Stimulated activated CD8-positive, alpha-beta memory T cell treated with anti-CD3 and anti-CD28 coated beads, Interleukin-7, amount 100 ng/mL, for 1 hour (primary cell): ENCODE results near the gene TSC22D3.
"Not testable (repeated sequence)": the region's sequence is repeated elsewhere in the genome, so short reads cannot be mapped to it uniquely, and the experiment has no call there.

Experiments
- DNase-seq, 2 donors: peaks; one replicate each; pipeline ENCODE4 v3.0.0-alpha.2; 2020; ENCODE audit warnings: low read depth in 2 of 2

TSC22D3 gene

GRCh38 chrX:107775734-107776511, at the start of gene TSC22D3:
Gene TSC22D3, minus strand, starts transcription at chrX:107775787. Its CDS starts 368 bp downstream, at chrX:107775419.
- DNase-seq, result peak in 1 of 2 donors; percentile 11

GRCh38 chrX:107823456-107823855, 47.9 kb upstream of the TSC22D3 start:
- no peak for DNase-seq

GRCh38 chrX:107823042-107823441, 47.5 kb upstream of the TSC22D3 start:
- no peak for DNase-seq

- DNase-seq, result no peak
Observed at GRCh38 chrX:107818900-107819521, 43.4 kb upstream of the TSC22D3 start.

- DNase-seq, result not testable (repeated sequence)
Observed at GRCh38 chrX:107810053-107810452, 34.5 kb upstream of the TSC22D3 start.

- no peak for DNase-seq
Observed at GRCh38 chrX:107805179-107805578, 29.6 kb upstream of the TSC22D3 start.

GRCh38 chrX:107804427-107804826, 28.8 kb upstream of the TSC22D3 start:
- no peak for DNase-seq

GRCh38 chrX:107787827-107788226, 12.2 kb upstream of the TSC22D3 start:
- DNase-seq, result no peak

- no peak for DNase-seq
Observed at GRCh38 chrX:107780525-107780924, 4.9 kb upstream of the TSC22D3 start.

GRCh38 chrX:107777536-107777832, 1.9 kb upstream of the TSC22D3 start, which contains the start of gene NCBP2L:
Gene NCBP2L, plus strand, starts transcription at chrX:107777733. Its CDS starts 16,488 bp downstream, at chrX:107794221.
- no peak for DNase-seq

GRCh38 chrX:107776649-107777535, 1.3 kb upstream of the TSC22D3 start:
- peak; percentile 29 to 41 for DNase-seq

- no peak for DNase-seq
Observed at GRCh38 chrX:107775000-107775733, 420 bp downstream of the TSC22D3 start.

GRCh38 chrX:107773906-107774435, 1.6 kb downstream of the TSC22D3 start:
- no peak for DNase-seq

GRCh38 chrX:107773206-107773605, 2.4 kb downstream of the TSC22D3 start:
- DNase-seq, result no peak

GRCh38 chrX:107769581-107770317, 5.8 kb downstream of the TSC22D3 start:
- no peak for DNase-seq

GRCh38 chrX:107768051-107768450, 7.5 kb downstream of the TSC22D3 start:
- no peak for DNase-seq

- no peak for DNase-seq
Observed at GRCh38 chrX:107766470-107767150, 9.0 kb downstream of the TSC22D3 start.

GRCh38 chrX:107764845-107765608, 10.6 kb downstream of the TSC22D3 start:
- no peak for DNase-seq

- no peak for DNase-seq
Observed at GRCh38 chrX:107763647-107764046, 11.9 kb downstream of the TSC22D3 start.
